Testis (tissue), 2 donors: ENCODE results near the gene TSPAN7.

Experiments used
- CTCF ChIP-seq, 3 experiments: fragments of 450-650 bp in 2 of 3; fragments of 200-600 bp in 1 of 3; sonication (generic) in 1 of 3; IDR thresholded peaks; one replicate each; pipeline ENCODE4 v1.5.1; 2016 to 2019; ENCODE audit warnings: antibody characterized with exemption in 3 of 3, mild to moderate bottlenecking in 2 of 3, moderate library complexity in 1 of 3
- POLR2A ChIP-seq: fragments of 450-650 bp; IDR thresholded peaks from one replicate; pipeline ENCODE4 v1.6.1; 2017; ENCODE audit warnings: antibody characterized with exemption, mild to moderate bottlenecking, moderate library complexity

GRCh38 chrX:38732866-38733265, 171.5 kb downstream of the TSPAN7 start:
- TF ChIP-seq CTCF (IDR thresholded peaks at IDR 0.05) (no peak), POLR2A (no peak)
